GM12878 (cell line): ENCODE results near the gene MYOZ1.
"Not testable (repeated sequence)": the region's sequence is repeated elsewhere in the genome, so short reads cannot be mapped to it uniquely, and the experiment has no call there.

Source experiments
- BHLHE40 ChIP-seq, 2 experiments: fragments of 450-650 bp in 1 of 2; IDR thresholded peaks; 2 replicates each; pipeline ENCODE4 v1.6.1; 2011 to 2017; ENCODE audit warnings: low read depth in 2 of 2, borderline replicate concordance in 1 of 2, improper control_type of control experiment in 1 of 2, low read length in 1 of 2, mild to moderate bottlenecking in 1 of 2
- TF ChIP-seq, protein P1 (sequence below), 3 experiments: IDR thresholded peaks in 2 of 3; conservative IDR thresholded peaks in 1 of 3; 2 replicates each; pipeline ENCODE4 v1.5.1; 2011; ENCODE audit warnings: low read depth in 3 of 3, low read length in 3 of 3, mild to moderate bottlenecking in 3 of 3, control low read depth in 2 of 3, moderate library complexity in 2 of 3, inconsistent platforms in 1 of 3, mixed read lengths in 1 of 3; ENCODE audit not compliant: control insufficient read depth in 2 of 3, insufficient read depth in 1 of 3; ENCODE audit errors: extremely low read depth in 1 of 3

DNA sequence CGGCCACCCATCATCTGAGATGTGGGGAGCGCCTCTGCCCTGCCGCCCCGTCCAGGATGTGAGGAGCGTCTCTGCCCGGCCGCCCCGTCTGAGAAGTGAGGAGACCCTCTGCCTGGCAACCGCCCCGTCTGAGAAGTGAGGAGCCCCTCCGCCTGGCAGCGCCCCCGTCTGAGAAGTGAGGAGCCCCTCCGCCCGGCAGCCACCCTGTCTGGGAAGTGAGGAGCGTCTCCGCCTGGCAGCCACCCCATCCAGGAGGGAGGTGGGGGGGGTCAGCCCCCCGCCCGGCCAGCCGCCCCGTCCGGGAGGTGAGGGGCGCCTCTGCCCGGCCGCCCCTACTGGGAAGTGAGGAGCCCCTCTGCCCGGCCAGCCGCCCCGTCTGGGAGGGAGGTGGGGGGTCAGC lies 48.3 kb upstream of the MYOZ1 start:
- TF ChIP-seq, protein P1, sequence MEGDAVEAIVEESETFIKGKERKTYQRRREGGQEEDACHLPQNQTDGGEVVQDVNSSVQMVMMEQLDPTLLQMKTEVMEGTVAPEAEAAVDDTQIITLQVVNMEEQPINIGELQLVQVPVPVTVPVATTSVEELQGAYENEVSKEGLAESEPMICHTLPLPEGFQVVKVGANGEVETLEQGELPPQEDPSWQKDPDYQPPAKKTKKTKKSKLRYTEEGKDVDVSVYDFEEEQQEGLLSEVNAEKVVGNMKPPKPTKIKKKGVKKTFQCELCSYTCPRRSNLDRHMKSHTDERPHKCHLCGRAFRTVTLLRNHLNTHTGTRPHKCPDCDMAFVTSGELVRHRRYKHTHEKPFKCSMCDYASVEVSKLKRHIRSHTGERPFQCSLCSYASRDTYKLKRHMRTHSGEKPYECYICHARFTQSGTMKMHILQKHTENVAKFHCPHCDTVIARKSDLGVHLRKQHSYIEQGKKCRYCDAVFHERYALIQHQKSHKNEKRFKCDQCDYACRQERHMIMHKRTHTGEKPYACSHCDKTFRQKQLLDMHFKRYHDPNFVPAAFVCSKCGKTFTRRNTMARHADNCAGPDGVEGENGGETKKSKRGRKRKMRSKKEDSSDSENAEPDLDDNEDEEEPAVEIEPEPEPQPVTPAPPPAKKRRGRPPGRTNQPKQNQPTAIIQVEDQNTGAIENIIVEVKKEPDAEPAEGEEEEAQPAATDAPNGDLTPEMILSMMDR (IDR thresholded peaks at IDR 0.05 in 2 of 3, conservative IDR thresholded peaks at IDR 0.05 in 1 of 3; ENCODE audit: control insufficient read depth in 2 of 3, extremely low read depth in 1 of 3, insufficient read depth in 1 of 3, low read depth in 3 of 3, low read length in 3 of 3) = not testable (repeated sequence)
- not testable (repeated sequence) for TF ChIP-seq BHLHE40 (IDR thresholded peaks at IDR 0.05; ENCODE audit: borderline replicate concordance in 1 of 2, low read depth in 2 of 2, low read length in 1 of 2)
